Measurements from ENCODE around the gene UBAP1.

DNA sequence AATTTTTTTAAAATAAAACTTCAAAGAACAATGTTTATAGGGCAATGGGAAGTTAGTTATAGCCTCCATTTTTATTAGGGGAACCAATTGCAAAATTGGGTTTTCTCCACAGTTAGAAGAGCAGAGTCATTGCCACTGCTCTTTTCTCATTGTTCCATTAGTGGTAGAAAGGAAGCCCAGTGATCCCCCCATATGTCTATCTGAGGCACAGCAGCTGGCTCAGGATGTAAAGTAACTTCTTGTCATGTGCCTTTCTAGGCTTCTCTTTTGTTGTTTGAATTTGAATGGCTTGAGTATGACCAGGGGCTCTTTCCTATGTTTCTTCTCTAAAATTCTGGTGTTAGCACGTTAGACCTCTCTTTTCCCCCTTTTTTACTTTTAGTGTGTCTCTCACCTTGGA is 61.2 kb downstream of the UBAP1 start:
- no peak for TF ChIP-seq SP1 (CRISPR knock-in tag; IDR thresholded peaks at IDR 0.05)
- TF ChIP-seq, protein P1, sequence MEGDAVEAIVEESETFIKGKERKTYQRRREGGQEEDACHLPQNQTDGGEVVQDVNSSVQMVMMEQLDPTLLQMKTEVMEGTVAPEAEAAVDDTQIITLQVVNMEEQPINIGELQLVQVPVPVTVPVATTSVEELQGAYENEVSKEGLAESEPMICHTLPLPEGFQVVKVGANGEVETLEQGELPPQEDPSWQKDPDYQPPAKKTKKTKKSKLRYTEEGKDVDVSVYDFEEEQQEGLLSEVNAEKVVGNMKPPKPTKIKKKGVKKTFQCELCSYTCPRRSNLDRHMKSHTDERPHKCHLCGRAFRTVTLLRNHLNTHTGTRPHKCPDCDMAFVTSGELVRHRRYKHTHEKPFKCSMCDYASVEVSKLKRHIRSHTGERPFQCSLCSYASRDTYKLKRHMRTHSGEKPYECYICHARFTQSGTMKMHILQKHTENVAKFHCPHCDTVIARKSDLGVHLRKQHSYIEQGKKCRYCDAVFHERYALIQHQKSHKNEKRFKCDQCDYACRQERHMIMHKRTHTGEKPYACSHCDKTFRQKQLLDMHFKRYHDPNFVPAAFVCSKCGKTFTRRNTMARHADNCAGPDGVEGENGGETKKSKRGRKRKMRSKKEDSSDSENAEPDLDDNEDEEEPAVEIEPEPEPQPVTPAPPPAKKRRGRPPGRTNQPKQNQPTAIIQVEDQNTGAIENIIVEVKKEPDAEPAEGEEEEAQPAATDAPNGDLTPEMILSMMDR (IDR thresholded peaks at IDR 0.05 in 2 of 3, conservative IDR thresholded peaks at IDR 0.05 in 1 of 3; ENCODE audit: insufficient read depth in 2 of 3, low read depth in 1 of 3, low read length in 3 of 3), result no peak
- TF ChIP-seq ZNF165 (CRISPR knock-in tag; IDR thresholded peaks at IDR 0.05; ENCODE audit: borderline replicate concordance), result no peak
